GM12874 (cell line): ENCODE measurements around the gene KDM4D.

Experiments
- TF ChIP-seq, protein P1 (sequence below): IDR thresholded peaks from 2 replicates; pipeline ENCODE4 v1.5.1; 2011; ENCODE audit warnings: low read depth, mild to moderate bottlenecking, control low read depth, low read length, moderate library complexity; ENCODE audit not compliant: insufficient read depth

KDM4D gene

DNA sequence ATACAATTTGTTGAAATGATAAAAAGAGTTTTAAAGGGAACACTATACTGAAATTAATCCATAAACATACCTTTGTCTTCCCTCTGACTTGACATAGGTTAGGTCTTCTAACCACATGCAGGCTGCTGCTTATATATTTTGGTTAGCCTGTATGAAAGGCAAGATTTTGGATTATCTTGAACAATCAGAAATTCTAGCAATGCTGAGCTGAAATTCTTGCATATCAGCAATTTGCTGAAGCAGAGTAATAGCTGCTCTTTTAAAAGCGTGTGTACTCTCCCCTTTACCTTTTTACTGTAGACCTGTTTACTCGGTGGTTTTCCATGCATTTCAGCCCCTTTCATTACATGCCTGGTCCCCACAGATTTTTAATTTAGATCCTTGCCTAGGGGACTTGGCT is 34.2 kb upstream of the KDM4D start:
- TF ChIP-seq, protein P1, sequence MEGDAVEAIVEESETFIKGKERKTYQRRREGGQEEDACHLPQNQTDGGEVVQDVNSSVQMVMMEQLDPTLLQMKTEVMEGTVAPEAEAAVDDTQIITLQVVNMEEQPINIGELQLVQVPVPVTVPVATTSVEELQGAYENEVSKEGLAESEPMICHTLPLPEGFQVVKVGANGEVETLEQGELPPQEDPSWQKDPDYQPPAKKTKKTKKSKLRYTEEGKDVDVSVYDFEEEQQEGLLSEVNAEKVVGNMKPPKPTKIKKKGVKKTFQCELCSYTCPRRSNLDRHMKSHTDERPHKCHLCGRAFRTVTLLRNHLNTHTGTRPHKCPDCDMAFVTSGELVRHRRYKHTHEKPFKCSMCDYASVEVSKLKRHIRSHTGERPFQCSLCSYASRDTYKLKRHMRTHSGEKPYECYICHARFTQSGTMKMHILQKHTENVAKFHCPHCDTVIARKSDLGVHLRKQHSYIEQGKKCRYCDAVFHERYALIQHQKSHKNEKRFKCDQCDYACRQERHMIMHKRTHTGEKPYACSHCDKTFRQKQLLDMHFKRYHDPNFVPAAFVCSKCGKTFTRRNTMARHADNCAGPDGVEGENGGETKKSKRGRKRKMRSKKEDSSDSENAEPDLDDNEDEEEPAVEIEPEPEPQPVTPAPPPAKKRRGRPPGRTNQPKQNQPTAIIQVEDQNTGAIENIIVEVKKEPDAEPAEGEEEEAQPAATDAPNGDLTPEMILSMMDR, result no peak

DNA sequence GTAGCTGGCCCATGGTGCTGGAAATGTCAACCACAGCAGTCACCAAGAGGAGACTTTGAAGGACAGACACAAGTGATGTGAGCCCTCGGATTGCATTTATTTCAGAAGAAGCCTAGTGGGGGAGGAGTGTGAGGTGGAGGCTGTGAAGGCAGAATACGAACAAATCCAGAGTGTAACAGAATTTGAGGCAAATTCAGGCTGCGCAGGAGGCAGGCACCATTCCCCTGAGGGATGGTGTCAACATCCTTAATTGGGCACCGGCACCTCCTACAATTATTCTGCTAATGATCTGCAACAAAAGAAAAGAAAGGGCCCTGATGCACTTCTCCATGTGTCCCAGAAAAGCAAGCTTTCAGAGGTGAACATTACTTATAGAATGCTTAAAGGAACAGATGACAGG is 32.4 kb upstream of the KDM4D start:
- TF ChIP-seq, protein P1, result no peak

DNA sequence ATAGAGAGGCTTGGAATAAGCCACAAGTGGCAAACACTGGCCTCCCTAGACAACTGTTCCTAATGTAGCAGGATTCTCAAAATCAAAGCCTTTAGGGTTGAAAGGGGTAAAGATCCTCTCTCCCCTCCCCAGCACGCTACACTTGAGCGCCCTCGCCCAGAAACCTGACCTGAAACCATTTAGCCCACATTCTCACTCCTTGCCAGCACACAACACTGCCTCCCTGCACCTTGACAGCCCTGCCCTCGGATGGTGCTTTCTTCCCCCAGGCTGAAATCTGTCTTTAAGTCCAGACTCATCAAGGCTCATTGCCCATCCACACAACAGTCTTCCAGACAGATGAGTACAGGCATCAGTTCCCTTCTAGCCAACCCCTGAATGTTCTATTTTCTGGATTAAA is 26.7 kb upstream of the KDM4D start:
- TF ChIP-seq, protein P1, result no peak

DNA sequence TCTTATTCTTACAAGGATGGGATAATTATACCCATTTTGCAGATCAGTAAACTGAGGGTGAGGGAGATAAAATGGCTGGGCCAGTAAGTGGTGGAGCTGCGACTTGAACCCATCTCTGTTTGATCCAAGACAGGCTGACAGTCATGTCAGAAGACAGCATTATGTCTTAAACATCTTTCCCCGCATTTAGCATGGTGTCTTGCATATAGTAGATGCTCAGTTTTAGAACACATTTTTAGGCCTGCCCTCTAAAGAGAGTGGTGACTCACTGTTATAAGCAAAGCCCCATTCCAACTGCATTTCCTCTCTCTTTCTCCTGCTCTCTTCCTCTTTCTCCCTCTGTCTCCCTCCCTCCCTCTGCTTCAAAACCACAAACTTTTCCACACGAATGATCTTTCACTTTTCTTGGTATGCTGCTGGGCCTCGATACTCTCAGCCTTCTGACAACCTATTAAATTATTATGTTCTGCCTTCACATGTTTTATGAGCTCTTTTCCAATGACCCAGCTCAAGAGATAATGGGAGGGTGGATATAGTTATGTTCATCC is 25.4 kb upstream of the KDM4D start:
- TF ChIP-seq, protein P1, result no peak

DNA sequence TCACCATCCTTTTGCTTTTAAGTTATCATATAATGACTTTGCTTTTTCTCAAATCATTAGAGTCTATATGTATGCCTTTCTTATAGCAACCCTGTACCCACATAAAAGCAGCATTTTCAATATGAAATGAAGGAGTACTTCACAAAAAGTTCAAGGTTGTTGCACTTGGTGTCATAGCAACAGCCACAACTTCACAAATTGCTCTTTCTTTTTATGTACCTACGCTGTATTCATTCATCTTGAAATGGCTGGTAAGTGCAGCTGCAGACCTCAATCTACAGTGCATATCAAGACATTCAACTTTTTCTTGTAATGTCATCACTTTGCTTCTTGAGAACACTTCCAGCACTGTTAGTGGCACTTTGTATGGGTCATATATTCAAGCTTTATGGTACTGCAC is 18.8 kb upstream of the KDM4D start:
- TF ChIP-seq, protein P1, result no peak

DNA sequence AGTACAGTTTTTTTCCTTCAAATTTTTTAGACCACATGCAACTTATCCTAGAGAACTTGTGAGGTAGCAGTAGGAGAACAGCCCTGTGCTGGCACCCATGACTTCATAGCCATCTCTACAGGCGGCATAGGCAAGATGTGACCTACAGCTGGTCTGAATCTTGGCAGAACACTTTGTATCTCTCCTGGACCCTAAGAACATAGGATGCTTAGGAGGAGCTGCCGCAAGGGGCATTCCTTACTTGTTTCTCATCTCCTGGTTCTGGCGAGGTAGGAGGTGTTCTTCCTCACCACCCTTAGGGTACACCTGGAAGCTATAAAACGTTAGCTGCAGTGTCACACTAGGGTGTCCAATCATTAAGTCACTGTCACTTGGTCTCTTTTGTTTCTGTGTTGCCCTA is 16.5 kb upstream of the KDM4D start:
- TF ChIP-seq, protein P1, result no peak

DNA sequence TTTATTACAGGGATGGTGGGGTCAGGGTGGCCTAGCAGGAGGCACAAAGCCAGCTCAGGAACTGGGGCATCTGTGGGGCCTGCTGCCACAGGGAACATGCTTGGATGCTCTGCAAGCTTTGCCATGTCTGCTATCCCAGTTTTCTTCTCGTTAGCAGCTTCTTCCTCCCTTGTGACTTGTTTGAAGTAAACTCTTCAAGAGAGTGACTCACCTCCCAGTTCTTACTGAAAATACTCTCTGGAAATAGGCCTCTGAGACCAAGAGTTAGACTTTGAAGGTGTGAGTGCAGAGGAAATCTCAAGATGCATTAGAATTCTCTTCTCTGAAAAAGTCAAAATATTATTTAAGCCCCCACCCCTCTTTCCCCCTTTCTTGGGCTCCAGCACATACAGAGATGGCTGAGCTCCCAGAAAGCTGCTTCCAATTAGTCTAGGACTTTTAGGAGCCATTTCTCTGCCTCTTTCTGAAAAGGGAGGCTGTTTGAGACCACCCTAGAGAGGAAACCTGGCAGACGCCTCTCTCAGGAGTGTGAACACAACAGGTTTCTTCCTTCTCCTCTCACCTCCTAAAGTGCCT is 15.3 kb upstream of the KDM4D start:
- TF ChIP-seq, protein P1, result no peak
